ENCODE measurements around the gene EXOC3L2.
"Not testable (repeated sequence)": the region's sequence is repeated elsewhere in the genome, so short reads cannot be mapped to it uniquely, and the experiment has no call there.

Gene EXOC3L2

GRCh38 chr19:45255611-45256157 is 10.5 kb upstream of the EXOC3L2 start:
- no peak for DNase-seq (ENCODE audit: low read depth)

GRCh38 chr19:45254044-45254531 is 8.9 kb upstream of the EXOC3L2 start:
- no peak for DNase-seq (ENCODE audit: low read depth)

- no peak for DNase-seq (ENCODE audit: low read depth)
Observed at GRCh38 chr19:45253396-45254027, 8.3 kb upstream of the EXOC3L2 start.

GRCh38 chr19:45251452-45252354 is 6.5 kb upstream of the EXOC3L2 start:
- peak; percentile 10 for DNase-seq (ENCODE audit: low read depth)

- DNase-seq (ENCODE audit: low read depth): peak; percentile 45
Observed at GRCh38 chr19:45250832-45251451, 5.7 kb upstream of the EXOC3L2 start, which contains the start of gene MARK4. Gene MARK4 (plus strand): TSS chr19:45251271. CDS start chr19:45251589, 318 bp downstream.

GRCh38 chr19:45250216-45250831 is 5.1 kb upstream of the EXOC3L2 start:
- DNase-seq (ENCODE audit: low read depth): no peak

GRCh38 chr19:45249261-45250033 is 4.2 kb upstream of the EXOC3L2 start:
- no peak for DNase-seq (ENCODE audit: low read depth)

GRCh38 chr19:45247136-45247535 is 1.9 kb upstream of the EXOC3L2 start:
- no peak for DNase-seq (ENCODE audit: low read depth)

- DNase-seq (ENCODE audit: low read depth): no peak
Observed at GRCh38 chr19:45245826-45246225, 619 bp upstream of the EXOC3L2 start.

- DNase-seq (ENCODE audit: low read depth): no peak
Observed at GRCh38 chr19:45244133-45244794, 943 bp downstream of the EXOC3L2 start.

GRCh38 chr19:45243144-45243732 is 2.0 kb downstream of the EXOC3L2 start:
- DNase-seq (ENCODE audit: low read depth): no peak

- no peak for DNase-seq (ENCODE audit: low read depth)
Observed at GRCh38 chr19:45238556-45238955, 6.7 kb downstream of the EXOC3L2 start.

- no peak for DNase-seq (ENCODE audit: low read depth)
Observed at GRCh38 chr19:45235485-45235884, 9.7 kb downstream of the EXOC3L2 start.

GRCh38 chr19:45234089-45234869 is 10.9 kb downstream of the EXOC3L2 start:
- no peak for DNase-seq (ENCODE audit: low read depth)

GRCh38 chr19:45231891-45232290 is 13.3 kb downstream of the EXOC3L2 start:
- DNase-seq (ENCODE audit: low read depth): no peak

- not testable (repeated sequence) for DNase-seq (ENCODE audit: low read depth)
Observed at GRCh38 chr19:45229056-45229455, 16.2 kb downstream of the EXOC3L2 start.

- no peak for DNase-seq (ENCODE audit: low read depth)
Observed at GRCh38 chr19:45224645-45225044, 20.6 kb downstream of the EXOC3L2 start.

GRCh38 chr19:45223879-45224278 is 21.3 kb downstream of the EXOC3L2 start:
- DNase-seq (ENCODE audit: low read depth): no peak

- DNase-seq (ENCODE audit: low read depth): no peak
Observed at GRCh38 chr19:45222724-45223123, 22.5 kb downstream of the EXOC3L2 start.

All from activated T-cell treated with anti-CD3 and anti-CD28 coated beads for 48 hours (primary cell).